HUES48 (cell line): ENCODE results near the gene TOX2.

Experiments
- H3K27ac ChIP-seq: one replicate; pipeline ENCODE4 v1.7.0; 2013; ENCODE audit warnings: low read depth, low read length, inconsistent platforms
- H3K27me3 ChIP-seq: 2 replicates; pipeline ENCODE4 v1.6.1; 2013; ENCODE audit warnings: mild to moderate bottlenecking, low read length; ENCODE audit not compliant: control insufficient read depth, insufficient read depth
- H3K36me3 ChIP-seq: 2 replicates; pipeline ENCODE4 v1.6.1; 2013; ENCODE audit warnings: low read length; ENCODE audit not compliant: control insufficient read depth, insufficient read depth
- H3K4me1 ChIP-seq: 2 replicates; pipeline ENCODE4 v1.6.1; 2013; ENCODE audit warnings: mild to moderate bottlenecking, low read length; ENCODE audit not compliant: control insufficient read depth, insufficient read depth
- H3K4me3 ChIP-seq: 2 replicates; pipeline ENCODE4 v1.5.1; 2013; ENCODE audit warnings: mild to moderate bottlenecking, low read depth, low read length
- H3K9ac ChIP-seq: 2 replicates; pipeline ENCODE4 v1.6.1; 2013; ENCODE audit warnings: mild to moderate bottlenecking, low read depth, low read length, moderate library complexity
- H3K9me3 ChIP-seq: 2 replicates; pipeline ENCODE4 v1.6.1; 2013; ENCODE audit warnings: low read length; ENCODE audit not compliant: control insufficient read depth, insufficient read depth

Gene TOX2

DNA sequence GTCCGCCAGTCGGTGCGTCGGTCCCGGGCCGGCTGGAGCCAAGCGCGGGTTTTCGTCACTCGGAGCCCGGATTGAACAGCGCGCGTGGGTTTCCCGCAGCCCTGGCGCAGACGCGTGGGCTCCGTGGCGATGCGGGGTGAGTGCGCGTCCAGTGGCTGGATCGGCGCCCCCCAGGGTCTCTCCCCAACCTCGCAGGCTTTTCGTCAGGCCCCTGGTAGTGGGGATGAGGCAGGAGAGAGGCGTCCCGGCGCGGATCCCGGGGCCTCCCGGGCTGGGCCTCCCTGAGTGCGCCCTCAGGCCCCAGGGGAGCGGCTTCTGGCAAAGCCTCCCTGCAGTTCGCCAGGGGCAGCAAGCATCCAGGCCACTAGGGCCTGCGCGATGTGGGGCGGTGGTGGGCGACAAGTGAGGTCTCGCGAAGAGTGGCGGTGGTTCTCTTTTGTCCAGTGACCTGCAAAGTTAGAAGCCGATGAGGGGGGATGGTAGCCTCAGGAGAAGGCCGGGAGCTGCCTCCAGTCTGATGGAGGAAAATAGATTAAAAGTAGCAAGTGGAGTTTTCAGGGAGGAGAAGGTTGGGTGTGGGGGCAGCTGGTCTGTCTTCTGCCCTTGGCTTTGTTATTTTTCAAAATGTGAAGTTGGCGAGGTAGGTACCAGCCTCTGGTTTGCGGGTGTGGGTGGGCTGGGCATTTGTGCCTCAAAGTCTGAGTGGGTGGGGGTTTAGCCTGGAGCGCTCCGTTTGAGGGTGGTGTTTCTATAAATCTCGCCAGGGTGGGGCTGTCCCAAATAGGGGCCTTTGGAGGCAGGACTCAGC, 1.6 kb downstream of the TOX2 start:
- Histone ChIP-seq H3K27ac (no peak overlapping the region), H3K9me3 (no peaks in the 10 kb centered on the region), H3K4me1 (peaks cover 3% of the 10 kb centered on the region), H3K4me3 (peak overlapping the region; percentile 63), H3K36me3 (no peaks in the 10 kb centered on the region), H3K9ac (no peak overlapping the region; the same call in 1 of the 2 replicates), H3K27me3 (peaks cover 47% of the 10 kb centered on the region)

DNA sequence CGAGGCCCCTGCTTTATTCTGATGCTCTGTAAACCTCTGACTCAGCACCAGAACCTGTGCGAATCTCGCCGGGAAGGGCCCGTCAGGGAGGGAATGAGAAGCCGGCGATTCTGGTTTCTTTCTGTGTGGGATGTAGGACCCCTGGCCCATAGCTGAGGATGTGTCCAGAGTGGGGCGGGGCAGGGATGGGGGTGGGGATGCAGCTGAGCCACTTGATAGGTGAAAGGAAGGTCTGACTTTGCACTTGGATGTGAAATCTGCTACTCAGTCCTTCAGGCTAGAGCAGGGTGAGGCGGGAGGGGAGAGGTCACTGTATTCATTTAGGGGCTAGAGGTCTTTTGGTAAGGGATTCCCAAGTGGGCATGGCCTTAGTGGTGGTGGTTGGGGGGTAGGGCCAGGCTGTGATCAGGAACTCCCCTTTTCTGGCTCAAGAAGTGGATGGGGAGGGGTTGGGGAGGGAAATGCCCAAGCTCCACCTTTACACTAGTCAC, 2.3 kb downstream of the TOX2 start:
- Histone ChIP-seq H3K27ac (no peak overlapping the region), H3K27me3 (peaks cover 47% of the 10 kb centered on the region), H3K4me1 (peaks cover 3% of the 10 kb centered on the region), H3K9me3 (no peaks in the 10 kb centered on the region), H3K36me3 (no peaks in the 10 kb centered on the region), H3K4me3 (0 out of 2 replicates have a peak overlapping the region, but pooled peaks have one; percentile 63), H3K9ac (no peak overlapping the region)

DNA sequence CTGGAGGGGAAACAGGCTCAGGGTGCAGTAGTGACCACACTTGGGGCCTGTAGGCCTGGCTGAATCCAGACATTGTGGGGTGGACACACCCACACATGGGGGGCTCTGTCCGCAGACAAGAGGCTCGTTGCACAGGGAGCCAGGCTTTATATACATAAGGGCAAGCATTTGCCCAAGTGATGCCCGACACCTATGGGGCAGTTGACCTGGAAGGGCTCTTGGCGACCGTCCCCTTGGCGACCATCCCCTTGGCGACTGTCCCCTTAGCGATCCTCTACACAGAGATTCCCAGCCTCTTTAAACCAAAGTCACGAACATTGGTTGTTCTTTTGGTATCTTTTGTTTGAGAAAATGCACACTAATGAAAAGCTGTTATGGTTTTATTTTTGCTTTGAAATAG, 2.7 kb downstream of the TOX2 start:
- Histone ChIP-seq H3K36me3 (no peaks in the 10 kb centered on the region), H3K9me3 (no peaks in the 10 kb centered on the region), H3K9ac (no peak overlapping the region), H3K27me3 (peaks cover 47% of the 10 kb centered on the region), H3K27ac (no peak overlapping the region), H3K4me3 (no peak overlapping the region), H3K4me1 (peaks cover 3% of the 10 kb centered on the region)

DNA sequence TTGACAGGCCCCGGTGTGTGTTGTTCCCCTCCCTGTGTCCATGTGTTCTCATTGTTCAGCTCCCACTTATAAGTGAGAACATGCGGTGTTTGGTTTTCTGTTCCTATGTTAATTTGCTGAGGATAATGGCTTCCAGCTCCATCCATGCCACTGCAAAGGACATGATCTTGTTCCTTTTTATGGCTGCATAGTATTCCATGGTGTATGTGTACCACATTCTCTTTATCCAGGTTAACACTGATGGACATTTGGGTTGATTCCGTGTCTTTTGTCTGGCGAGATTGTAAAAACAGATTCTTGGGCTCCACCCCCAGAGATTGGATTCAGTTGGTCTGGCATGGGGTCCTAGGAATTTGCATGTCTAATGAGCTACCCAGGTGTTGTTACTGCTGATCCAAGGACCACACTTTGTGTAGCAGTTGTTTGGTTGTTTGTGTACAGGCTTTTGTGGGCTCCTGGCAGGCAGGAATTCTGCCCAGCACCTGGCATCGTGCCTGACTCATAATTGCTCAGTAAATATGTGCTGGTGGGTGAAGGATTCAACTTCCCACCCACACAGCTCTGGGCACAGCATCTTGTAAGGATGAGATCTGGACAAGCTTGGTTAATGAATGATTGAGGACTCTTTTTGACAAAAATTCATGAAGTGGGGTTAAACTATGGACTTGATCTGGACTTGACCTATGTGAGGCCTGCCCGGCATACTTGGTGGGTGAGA, 5.2 kb downstream of the TOX2 start:
- Histone ChIP-seq H3K9me3 (no peaks in the 10 kb centered on the region), H3K36me3 (no peaks in the 10 kb centered on the region), H3K9ac (no peak overlapping the region), H3K4me3 (no peak overlapping the region), H3K27ac (no peak overlapping the region), H3K4me1 (peaks cover 3% of the 10 kb centered on the region), H3K27me3 (peaks cover 31% of the 10 kb centered on the region)

DNA sequence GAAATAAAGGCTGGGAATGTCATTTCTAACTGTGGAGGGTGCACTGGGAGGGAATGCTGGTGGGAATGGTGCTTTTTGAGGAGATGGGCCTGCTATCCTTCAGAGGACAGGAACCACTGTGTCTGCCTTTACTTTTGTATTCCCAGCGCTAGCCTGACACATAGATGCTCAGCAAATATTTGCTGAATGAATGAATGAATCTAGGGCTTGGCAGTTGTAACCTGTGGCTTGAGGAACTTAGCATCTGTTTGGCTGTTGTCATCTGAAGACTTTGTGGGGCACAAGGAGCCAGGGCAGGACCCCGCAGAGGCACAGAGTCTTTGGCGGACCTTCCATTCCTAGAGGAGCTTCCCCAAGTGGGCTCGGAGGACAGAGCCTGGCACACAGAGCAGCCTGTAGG, 6.1 kb downstream of the TOX2 start:
- no peaks in the 10 kb centered on the region for H3K9me3 ChIP-seq
- peaks cover 22% of the 10 kb centered on the region for H3K27me3 ChIP-seq
- no peak overlapping the region for H3K9ac ChIP-seq
- H3K4me3 ChIP-seq, result no peak overlapping the region
- no peaks in the 10 kb centered on the region for H3K36me3 ChIP-seq
- H3K4me1 ChIP-seq, result no peaks in the 10 kb centered on the region; the same call in 1 of the 2 replicates
- H3K27ac ChIP-seq, result no peak overlapping the region

DNA sequence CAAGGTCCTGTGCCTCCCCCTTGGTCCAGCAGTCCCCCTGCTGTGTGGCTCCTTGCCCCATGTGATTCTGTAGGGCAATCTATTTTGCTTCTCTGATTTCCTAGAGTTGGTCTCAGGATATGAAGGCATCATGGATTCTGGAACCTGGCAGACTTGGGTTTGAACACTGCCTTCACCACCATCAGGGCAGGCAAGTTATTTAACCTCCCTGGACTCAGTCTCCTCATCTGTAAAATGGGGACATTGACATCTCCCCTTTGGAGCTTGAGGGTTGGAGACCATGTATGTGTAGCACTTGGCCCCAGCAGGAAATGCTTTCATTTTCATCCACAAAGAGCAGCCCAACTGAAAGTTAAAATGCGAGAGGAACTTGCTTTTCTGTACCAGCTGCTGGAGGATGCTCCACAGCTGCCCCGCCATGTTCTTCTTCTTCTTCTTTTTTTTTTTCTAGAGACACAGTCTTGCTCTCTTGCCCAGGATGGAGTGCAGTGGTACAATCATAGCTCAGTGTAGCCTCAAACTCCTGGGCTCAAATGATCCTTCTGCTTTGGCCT, 6.7 kb downstream of the TOX2 start:
- Histone ChIP-seq H3K4me1 (peaks cover 1% of the 10 kb centered on the region; the same call in 1 of the 2 replicates), H3K27ac (no peak overlapping the region), H3K9me3 (no peaks in the 10 kb centered on the region)

DNA sequence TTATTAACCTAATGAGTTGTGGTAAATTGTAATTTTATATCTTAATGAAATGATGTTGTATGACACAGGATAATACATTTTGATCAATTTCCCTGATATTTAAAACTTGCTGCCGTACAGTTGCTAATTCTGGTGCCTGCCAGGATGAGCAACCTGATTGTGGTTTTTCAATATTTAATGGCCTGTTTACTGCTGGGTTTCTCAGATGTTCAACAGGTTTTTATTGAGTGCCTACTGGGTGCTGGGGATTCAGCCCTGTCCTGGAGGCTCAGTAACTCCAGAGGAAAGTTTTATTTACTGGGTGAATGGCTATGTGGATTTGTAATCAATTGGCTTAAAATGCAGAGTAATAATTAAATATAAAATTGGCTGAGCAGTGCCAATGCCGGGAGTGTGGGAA, 8.0 kb downstream of the TOX2 start:
- Histone ChIP-seq H3K9me3 (no peaks in the 10 kb centered on the region), H3K27me3 (peaks cover 3% of the 10 kb centered on the region), H3K27ac (no peak overlapping the region), H3K36me3 (no peaks in the 10 kb centered on the region), H3K9ac (no peak overlapping the region), H3K4me3 (no peak overlapping the region), H3K4me1 (peaks cover 5% of the 10 kb centered on the region; the same call in 1 of the 2 replicates)

More for the DNA sequence above, 6.7 kb downstream of the TOX2 start:
- no peaks in the 10 kb centered on the region for H3K36me3 ChIP-seq
- no peak overlapping the region for H3K4me3 ChIP-seq
- no peak overlapping the region for H3K9ac ChIP-seq
- peaks cover 17% of the 10 kb centered on the region for H3K27me3 ChIP-seq

DNA sequence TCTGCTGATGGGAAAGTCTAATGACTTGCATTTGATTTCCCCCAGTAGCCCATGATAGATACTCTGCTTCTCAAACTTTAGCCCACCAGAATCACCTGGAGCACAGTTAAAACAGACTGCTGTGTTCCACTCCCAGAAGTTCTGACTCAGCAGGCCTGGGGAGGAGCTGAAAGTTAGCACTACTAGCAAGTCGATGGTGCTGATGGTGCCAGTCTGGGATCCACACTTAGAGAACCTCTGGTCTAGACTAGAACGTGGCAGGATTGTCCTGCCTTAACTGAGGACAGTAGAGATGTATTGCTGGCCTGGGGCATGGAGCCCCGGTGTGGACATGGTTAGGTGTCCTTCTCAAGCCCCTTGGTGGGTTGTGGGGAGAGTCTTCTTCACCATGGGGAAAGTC, 8.7 kb downstream of the TOX2 start:
- Histone ChIP-seq H3K36me3 (no peaks in the 10 kb centered on the region), H3K27ac (no peak overlapping the region), H3K4me1 (peaks cover 5% of the 10 kb centered on the region; the same call in 1 of the 2 replicates), H3K27me3 (no peaks in the 10 kb centered on the region), H3K9me3 (no peaks in the 10 kb centered on the region), H3K4me3 (no peak overlapping the region), H3K9ac (no peak overlapping the region)

DNA sequence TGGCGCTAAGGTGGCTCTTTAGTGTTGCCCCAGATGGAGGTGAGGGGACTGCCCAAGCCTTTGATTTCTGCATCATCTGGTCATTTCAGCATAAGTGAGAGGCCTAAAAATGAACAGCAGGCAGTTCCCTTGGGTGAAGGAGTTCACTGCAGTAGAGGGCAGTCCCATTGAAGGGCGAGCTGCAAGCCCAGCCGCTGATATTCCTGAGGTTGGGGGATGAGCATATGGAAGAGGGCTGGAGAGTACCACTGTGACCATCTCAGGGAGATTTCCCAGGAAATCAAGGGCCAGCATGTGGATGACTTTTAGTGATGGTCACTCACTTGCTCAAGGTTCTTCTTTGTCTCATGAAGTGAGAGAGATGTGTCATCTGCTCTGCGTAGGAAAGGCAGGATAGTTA, 9.3 kb downstream of the TOX2 start:
- Histone ChIP-seq H3K4me1 (peaks cover 5% of the 10 kb centered on the region; the same call in 1 of the 2 replicates), H3K36me3 (no peaks in the 10 kb centered on the region), H3K9ac (no peak overlapping the region), H3K27me3 (no peaks in the 10 kb centered on the region), H3K9me3 (no peaks in the 10 kb centered on the region), H3K27ac (no peak overlapping the region), H3K4me3 (no peak overlapping the region)

DNA sequence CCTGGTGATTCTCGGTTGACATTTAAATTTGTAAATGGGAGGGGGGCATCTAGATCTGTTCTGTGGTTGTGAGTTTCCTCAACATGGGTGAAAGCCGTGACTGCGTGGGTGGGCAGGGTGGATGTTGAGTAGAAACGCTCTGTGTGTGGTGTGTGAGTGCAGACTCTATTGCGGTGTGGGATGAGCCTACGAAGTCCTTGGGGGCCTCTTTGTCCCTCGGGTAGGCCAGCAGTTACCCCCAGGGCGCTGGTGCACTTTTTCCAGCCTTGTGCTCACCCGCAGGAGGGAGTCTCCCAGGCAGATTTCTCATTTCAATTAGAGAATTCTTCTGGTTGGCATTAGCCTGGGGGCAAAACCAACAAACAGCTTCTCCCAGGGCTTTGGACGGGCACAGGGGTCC, 10.6 kb downstream of the TOX2 start:
- Histone ChIP-seq H3K9ac (no peak overlapping the region), H3K4me3 (no peak overlapping the region), H3K27me3 (no peaks in the 10 kb centered on the region), H3K27ac (no peak overlapping the region), H3K4me1 (peaks cover 5% of the 10 kb centered on the region; the same call in 1 of the 2 replicates), H3K9me3 (no peaks in the 10 kb centered on the region), H3K36me3 (no peaks in the 10 kb centered on the region)

DNA sequence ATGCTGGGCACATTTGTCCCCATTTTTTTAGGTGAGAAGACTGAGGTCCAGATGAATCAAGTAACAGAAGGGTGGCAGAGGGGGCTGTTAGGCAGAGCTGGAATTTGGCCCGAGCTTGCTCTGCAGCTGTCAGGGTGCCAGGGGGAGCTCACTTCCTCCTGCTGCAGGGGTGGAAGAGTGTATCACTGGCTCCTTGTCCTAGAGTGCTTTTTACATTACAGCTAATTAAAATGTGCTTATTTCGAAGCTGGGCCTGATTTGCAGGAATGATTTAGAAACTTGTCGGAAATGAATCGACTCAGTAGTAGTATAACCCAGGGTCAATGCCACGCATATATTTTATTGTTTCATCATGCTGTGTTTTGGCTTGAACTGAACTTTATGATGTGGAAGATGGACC, 11.1 kb downstream of the TOX2 start:
- Histone ChIP-seq H3K27me3 (no peaks in the 10 kb centered on the region), H3K4me3 (no peak overlapping the region), H3K36me3 (no peaks in the 10 kb centered on the region), H3K9me3 (no peaks in the 10 kb centered on the region), H3K4me1 (peaks cover 5% of the 10 kb centered on the region; the same call in 1 of the 2 replicates), H3K9ac (no peak overlapping the region), H3K27ac (no peak overlapping the region)
